Stimulated activated CD4-positive, alpha-beta T cell treated with anti-CD3 and anti-CD28 coated beads, TNF-alpha, amount 100 ng/mL, for 4 hours (primary cell): ENCODE measurements around the gene GFOD1.

Source experiments
- DNase-seq, 3 experiments: peaks; one replicate each; pipeline ENCODE4 v3.0.0-alpha.2; 2020; ENCODE audit warnings: low read depth in 3 of 3

GFOD1 gene

DNA sequence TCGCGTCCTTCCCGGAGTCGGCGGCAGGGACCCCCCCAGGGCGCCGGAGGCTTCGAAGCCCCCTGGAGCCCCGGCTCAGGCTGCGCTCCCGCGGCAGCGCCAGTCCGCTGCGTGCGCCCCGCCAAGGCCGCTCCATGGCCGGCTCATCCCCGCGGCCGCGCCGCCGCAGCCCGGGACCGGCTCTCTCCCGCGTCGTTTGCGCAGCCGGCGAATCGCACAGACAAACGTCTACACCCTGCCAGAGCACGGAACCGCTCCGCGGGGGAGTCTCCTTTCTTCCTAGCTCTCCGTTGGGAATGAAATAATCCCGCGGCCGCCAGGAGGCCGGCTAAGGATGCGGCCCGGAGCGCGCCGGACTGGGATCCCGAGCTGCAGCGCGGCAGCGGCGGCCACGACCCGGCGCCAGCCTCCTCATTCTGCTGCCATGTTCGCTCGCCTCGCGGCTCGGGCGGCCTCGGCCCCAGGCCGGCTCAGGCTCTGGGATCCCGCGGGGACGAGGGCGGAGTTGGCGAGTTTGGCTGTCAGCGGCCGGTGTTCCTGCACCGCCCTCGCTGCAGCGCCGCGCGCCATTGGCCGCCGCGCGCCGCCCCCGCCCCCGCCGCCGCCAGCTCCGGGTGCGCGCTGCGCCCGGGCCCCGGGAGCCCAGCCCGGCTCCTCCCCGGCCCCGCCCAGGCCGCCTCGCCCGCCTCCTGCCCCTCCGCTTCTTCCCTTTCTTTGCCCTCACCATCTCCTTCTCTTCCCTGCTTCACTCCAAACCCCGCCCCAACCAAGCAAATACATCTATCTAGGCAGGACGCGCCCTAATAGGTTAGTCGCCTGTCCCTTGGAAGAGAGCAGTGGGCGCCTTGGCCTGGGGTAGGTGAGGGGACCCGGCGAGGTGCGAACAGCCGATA, at the start of gene GFOD1:
GFOD1 (minus strand) TSS at position 479 of the 893 bp plus-strand sequence. CDS start 710 bp downstream, outside the sequence.
- peak; percentile 45 to 71 (median 67) for DNase-seq

DNA sequence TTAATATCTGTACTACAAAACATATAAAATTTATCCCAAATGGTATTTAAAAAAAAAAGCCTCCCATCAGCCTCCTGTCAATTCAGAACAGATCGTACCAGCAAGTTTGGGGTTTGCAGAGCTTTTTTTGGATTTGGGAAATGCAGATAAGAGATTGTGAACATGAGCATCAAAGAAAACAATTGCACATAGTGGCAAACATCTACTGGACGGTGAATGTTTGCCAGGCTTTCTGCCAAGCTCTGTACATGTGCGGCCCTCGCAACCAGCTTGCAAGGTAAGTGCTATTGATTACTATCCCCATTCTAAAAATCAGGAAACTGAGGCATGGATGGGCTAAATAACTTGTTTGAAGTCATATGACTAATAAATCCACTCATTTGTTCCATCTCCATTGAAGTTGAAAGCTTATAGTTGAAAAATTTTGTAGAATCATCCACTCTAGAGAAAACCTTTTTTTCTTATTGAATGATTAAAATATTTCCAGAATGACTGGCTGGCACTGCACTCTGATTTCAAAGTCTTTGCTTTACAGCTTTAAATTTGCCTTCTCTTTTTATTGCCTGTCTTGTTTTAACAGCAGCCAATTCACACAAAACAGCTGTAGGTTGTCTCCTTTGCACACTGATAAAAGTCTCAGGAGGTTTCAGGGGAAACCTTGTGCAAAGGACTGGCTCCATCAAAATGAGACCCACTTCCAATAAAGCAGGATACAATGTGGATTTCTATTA, 49.6 kb upstream of the GFOD1 start:
- DNase-seq = no peak

GRCh38 chr6:13535306-13535705, 47.9 kb upstream of the GFOD1 start:
- DNase-seq = no peak

DNA sequence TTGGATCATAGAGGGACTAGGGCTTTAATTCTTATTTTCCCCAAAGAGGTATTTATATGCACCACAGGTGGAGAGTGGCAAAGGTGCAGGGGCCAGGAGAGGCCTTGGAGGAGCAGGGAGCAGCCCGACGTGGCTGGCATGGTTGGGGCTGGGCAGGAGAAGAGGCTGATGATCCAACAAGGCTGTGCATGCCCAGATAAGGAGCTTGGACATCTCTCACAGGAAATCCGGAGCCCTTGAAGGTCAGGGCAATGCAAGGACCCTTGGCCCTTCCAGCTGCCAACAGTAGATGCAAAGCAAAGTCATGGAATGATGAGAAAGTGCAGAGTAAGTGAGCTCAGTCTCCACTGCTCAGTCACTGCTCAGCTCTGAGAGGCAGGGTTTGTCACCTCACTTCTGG, 47.1 kb upstream of the GFOD1 start:
- no peak for DNase-seq

- no peak for DNase-seq
These were observed 44.6 kb upstream of the GFOD1 start for GRCh38 chr6:13531956-13532355.

DNA sequence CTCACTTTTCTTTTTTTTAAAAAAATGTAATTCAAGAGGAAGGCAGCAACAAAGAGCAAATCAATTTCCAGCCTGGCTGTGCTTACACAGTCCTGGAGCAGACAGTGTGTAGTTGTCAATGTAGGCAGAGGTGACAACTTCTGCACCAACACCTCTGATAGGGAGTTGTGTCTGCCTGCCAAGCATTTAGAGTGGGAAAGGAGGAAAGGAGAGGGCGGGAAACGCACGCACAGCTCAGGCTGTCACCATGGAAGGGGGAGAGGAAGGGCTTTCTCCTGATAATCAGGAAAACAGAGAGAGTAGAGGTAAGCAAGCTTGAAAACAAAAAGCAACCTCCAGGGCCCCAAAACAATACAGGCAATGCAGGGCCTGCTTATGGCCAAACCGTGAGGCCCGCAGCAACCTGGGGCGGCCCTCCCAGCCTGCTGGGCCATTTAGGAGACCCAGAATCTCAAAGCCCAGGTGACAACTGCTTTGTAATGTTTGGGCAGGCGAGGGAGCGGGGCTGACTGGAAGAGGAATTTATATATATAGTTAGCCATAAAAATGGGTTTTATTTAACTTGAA, 41.5 kb upstream of the GFOD1 start:
- no peak for DNase-seq

DNA sequence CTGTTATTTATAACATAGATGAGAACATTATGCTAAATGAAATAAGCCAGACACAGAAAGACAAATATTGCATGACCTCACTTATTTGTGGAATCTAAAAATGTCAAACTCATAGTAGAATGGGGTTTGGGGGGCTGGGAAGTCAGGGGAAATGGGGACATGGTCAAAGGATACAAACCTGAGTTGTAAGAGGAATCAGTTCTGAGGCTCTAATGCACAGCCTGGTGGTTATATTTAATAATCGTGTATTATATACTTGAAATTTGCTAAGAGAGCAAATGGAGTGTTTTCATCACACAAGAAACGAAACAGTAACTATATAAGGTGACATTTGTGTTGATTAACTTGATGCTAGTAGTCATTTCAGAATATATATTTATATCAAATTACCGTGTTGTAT, 40.8 kb upstream of the GFOD1 start:
- no peak for DNase-seq

GRCh38 chr6:13527671-13528056, 40.3 kb upstream of the GFOD1 start:
- DNase-seq = no peak

DNA sequence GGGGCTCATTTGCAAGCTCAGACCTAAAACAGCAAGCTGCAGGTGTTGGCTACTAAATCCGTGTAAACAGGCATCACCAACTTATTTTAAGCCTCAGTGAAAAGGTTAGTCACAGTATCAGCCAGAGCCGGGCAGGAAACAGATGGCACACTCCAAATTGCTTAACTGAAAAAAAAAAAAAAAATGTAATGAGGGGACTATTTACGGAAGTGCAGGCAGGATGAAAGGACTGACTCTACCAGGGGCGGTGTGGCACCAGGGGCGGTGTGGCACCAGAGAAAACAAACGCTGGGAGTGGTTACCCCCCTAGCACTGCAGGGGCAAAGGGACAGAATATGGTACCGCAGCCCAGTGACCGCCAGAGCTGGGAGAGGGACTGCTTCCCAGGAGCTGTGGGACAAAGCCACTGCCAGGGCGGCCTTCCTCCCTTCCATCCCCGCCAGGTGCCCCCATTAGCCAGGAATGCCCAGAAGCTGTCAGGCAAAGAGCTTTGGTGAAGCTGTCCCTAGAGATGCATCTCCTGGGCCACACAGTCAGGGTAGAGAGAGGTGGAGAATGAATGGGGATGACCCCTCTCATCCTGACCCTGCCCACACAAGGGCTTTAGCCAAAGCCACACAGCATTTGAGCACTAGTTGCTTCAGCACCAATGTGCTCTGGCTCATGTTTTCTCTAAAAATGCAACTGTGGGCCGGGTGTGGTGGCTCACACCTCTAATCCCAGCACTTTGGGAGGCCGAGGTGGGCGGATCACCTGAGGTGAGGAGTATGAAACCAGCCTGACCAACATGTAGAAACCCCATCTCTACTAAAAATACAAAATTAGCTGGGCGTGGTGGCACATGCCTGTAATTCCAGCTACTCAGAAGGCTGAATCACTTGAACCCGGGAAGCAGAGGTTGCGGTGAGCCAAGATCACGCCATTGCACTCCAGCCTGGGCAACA, 39.6 kb upstream of the GFOD1 start:
- DNase-seq = no peak

DNA sequence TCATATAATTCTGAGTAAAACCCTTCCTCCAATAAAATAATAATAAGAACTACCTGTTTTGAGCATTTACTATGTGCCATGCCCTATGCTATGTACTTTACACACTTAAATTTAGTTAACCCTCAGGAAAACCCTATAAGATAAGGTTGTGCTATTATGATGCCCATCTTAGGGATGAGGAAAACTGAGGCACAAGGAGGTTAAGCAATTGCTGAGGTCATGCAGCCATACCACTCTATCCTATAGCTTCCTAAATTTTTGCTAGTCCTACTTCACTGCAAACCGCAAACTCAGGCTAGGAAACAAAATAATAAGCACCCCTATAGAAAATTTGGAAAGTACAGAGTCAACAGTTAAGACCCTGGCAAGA, 38.9 kb upstream of the GFOD1 start:
- no peak for DNase-seq

DNA sequence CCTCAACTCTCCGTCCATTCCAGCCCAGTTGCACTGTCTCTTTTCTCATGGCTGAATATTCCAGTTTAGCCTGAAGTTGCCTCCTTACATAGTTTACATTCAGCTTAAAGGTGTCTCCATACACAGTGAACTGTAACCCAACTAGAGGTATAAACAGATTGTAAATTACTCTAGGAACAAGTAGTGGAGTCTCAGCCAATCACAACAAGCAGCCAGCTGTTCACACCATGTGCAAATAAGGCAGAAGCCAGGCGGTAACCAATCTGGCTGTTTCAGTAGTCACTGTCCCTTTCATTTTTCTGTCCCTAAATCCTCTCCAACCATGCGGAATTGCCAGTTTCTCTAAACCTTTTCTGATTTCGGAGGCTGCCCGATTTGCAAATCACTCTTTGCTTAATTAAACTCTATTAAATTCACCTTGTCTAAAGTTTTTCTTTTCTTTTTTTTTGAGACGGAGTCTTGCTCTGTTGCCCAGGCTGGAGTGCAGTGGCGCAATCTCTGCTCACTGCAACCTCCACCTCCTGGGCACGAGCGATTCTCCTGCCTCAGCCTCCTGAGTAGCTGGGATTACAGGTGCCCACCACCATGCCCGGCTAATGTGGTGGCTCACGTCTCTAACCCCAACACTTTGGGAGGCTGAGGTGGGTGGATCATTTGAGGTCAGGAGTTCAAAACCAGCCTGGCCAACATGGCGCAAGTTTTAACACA, 37.6 kb upstream of the GFOD1 start:
- no peak for DNase-seq

DNA sequence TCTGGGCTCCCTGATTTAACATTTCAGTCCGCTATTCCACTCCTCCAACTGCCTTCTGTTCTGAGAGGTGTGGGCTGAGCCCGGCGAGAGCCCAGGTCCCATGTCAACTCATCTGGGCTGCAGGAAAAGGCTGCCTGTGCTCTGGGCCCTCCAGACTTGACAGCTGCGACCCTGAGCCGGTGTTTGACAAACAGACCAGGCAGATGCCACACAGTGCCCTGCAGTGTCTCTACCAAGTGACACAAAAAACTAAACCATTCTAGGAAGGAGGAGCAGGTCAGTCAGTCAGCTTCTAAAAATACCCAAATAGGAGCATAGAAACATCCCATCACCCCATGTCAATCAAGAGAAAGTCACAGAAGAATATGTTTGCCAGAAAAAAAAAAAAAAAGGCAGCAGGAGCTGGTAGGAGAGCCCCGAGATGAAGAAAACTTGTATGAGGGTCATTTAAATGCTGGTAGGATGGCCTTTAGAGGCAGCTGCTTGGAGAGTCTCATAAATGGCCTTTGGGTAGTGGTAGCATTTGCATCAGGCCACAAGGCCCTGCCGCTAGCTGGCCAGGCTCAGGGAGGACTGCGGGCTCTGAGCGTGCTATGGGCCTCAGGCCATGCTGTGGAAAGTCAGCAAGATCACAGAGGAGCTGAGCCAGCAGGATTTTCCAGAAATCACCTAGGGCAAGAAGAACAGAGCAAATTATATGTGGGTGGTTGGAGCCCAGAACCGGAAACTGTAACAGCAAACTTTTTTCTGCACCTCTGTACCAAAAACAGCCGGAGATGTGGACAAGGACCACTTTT, 36.6 kb upstream of the GFOD1 start:
- no peak for DNase-seq

- no peak for DNase-seq
These were observed 35.3 kb upstream of the GFOD1 start for GRCh38 chr6:13522656-13523055.

DNA sequence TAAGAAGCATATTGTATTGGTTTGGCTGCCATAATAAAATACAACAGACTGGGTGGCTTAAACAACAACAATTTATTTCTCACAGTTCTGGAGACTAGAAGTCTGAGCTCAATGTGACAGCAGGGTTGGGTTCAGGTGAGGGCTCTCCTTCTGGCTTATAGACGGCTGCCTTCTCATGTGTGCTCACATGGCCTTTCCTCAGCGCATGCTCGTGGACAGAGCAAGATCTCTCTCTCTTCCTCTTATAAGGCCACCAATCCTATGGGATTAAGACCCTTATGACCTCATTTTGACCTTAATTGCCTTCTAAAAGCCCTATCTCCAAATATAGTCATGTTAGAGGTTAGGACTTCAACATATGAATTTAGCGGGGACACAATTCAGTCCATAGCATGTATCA, 32.4 kb upstream of the GFOD1 start:
- no peak for DNase-seq

DNA sequence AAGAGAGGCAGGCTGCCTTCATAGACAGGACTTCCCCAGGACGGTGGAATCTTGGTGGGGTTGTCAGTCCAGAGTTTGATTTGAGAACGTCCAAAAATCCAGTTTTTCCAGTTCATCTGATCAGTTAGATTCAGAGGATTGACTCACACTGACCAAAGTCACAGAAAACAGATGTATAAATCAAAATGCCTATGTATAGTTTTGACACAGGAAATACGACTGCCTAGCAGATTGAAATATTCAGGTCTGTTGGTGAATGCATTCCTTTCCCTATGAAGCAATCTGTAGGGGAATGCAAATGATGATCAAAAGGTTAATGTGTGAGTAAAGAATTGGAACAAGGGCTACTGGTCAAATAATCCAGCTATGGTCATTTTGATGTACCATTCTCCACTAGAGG, 29.7 kb upstream of the GFOD1 start:
- DNase-seq = no peak

GRCh38 chr6:13515912-13516311, 28.5 kb upstream of the GFOD1 start:
- DNase-seq = no peak

DNA sequence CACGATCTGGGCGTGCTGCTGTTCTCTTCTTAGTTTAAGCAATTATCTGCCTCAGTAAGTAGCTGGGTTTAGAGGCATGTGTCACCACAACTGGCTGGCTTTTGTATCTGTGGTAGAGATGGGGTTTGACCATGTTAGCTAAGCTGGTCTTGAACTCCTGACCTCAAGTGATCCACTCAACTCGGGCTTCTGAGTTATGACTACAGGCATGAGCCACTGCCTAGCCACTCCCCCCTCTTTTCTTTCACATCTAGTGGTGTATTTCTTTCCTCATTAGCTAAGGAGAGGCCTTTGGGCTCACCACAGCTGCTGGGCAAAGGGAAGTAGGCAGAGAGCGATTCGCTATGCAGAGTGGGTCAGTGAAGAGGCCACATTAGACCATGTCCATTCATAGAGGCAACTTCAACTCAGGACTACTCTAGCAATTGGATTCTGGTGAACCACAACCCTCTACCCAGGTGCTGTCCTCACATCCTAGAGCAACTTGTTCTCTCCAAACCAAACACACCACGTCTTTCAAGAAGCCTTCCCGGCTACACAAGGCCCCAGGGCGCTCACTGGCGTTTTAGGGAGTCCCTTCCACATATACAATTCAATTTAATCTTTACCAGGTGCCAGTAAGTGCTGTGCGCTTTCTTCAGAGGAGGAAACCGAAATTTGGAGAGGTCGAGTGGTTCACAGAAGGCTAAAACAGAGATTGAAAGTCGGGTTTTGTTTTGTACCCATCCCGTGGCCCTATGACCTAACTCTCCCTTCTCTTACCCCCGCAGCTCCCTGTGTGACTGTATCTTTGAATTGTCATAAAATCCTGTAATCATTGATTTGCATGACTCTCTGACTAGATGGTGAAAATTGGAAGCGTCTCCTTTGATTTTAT, 26.5 kb upstream of the GFOD1 start:
- DNase-seq = no peak

GRCh38 chr6:13512900-13513299, 25.5 kb upstream of the GFOD1 start:
- no peak for DNase-seq
